DND-41 (cell line): Measurements from ENCODE around the gene FGD6.

ENCODE experiments used
- ATAC-seq: fragments of 200-7000 bp; cut with Tn5 transposase; 3 replicates; pipeline ENCODE4 v1.9.1; 2021; ENCODE audit warnings: low read depth; ENCODE audit not compliant: insufficient read depth
- DNase-seq: peaks from one replicate; pipeline ENCODE4 v3.0.0-alpha.2; 2020
- H2AFZ ChIP-seq: 2 replicates; pipeline ENCODE4 v1.6.0; 2012; ENCODE audit warnings: low read depth, low read length
- H3K27ac ChIP-seq: 2 replicates; pipeline ENCODE4 v1.5.1; 2012; ENCODE audit warnings: low read length, inconsistent platforms
- H3K27me3 ChIP-seq: fragments of 200-600 bp; sonication (generic); 2 replicates; pipeline ENCODE4 v1.6.0; 2012; ENCODE audit warnings: low read length, mild to moderate bottlenecking, inconsistent platforms; ENCODE audit not compliant: insufficient read depth, poor library complexity
- H3K36me3 ChIP-seq: 2 replicates; pipeline ENCODE4 v1.5.1; 2012; ENCODE audit warnings: low read length, inconsistent platforms; ENCODE audit not compliant: insufficient read depth
- H3K4me1 ChIP-seq: 2 replicates; pipeline ENCODE4 v1.5.1; 2012; ENCODE audit warnings: mild to moderate bottlenecking, low read length; ENCODE audit not compliant: insufficient read depth
- H3K4me2 ChIP-seq: 2 replicates; pipeline ENCODE4 v1.6.0; 2012; ENCODE audit warnings: mild to moderate bottlenecking, moderate library complexity, low read length, inconsistent platforms; ENCODE audit not compliant: insufficient read depth
- H3K4me3 ChIP-seq, 2 experiments: fragments of 200-600 bp in 1 of 2; shearing (Covaris generic) in 1 of 2; 2 replicates each; pipeline ENCODE4 v1.5.1; 2012 to 2016; ENCODE audit warnings: inconsistent platforms in 2 of 2, low read length in 2 of 2, mild to moderate bottlenecking in 2 of 2, low read depth in 1 of 2, moderate library complexity in 1 of 2
- H3K79me2 ChIP-seq: 2 replicates; pipeline ENCODE4 v1.6.0; 2012; ENCODE audit warnings: low read length, inconsistent platforms; ENCODE audit not compliant: insufficient read depth
- H3K9ac ChIP-seq: 2 replicates; pipeline ENCODE4 v1.6.0; 2012; ENCODE audit warnings: low read depth, mild to moderate bottlenecking, inconsistent platforms, low read length, moderate library complexity
- H3K9me3 ChIP-seq: 2 replicates; pipeline ENCODE4 v1.5.1; 2012; ENCODE audit warnings: low read length, moderate library complexity, mild to moderate bottlenecking, inconsistent platforms; ENCODE audit not compliant: insufficient read depth, severe bottlenecking
- H4K20me1 ChIP-seq: 2 replicates; pipeline ENCODE4 v1.6.0; 2012; ENCODE audit warnings: low read length; ENCODE audit not compliant: insufficient read depth
- CTCF ChIP-seq: IDR thresholded peaks from 2 replicates; pipeline ENCODE4 v1.5.1; 2012; ENCODE audit warnings: borderline replicate concordance, low read length, moderate library complexity, mild to moderate bottlenecking; ENCODE audit not compliant: poor library complexity, severe bottlenecking; ENCODE audit errors: extremely low read depth
- EZH2 ChIP-seq: IDR thresholded peaks from 3 replicates; pipeline ENCODE4 v1.6.1; 2012; ENCODE audit warnings: borderline replicate concordance, low read depth, mild to moderate bottlenecking, moderate library complexity, low read length, inconsistent platforms; ENCODE audit not compliant: severe bottlenecking

Gene FGD6

GRCh38 chr12:95231190-95231589 lies 13.9 kb upstream of the FGD6 start:
- no peak for TF ChIP-seq EZH2
- no peak for TF ChIP-seq CTCF
- Histone ChIP-seq H2AFZ (no peak overlapping the region), H3K4me3 (no peak overlapping the region), H3K27ac (no peak overlapping the region), H3K4me2 (no peak overlapping the region), H3K27me3 (no peaks in the 10 kb centered on the region), H3K9me3 (peaks cover 7% of the 10 kb centered on the region), H4K20me1 (peaks cover 23% of the 10 kb centered on the region; the same call in 1 of the 2 replicates), H3K4me1 (0 out of 2 replicates have a peak, but pooled peaks cover 2% of the 10 kb centered on the region), H3K36me3 (peaks cover 30% of the 10 kb centered on the region), H3K79me2 (peaks cover 83% of the 10 kb centered on the region), H3K9ac (no peak overlapping the region)
- ATAC-seq (no peak), DNase-seq (no peak)

GRCh38 chr12:95230313-95230712 lies 13.0 kb upstream of the FGD6 start:
- no peak overlapping the region for H3K9ac ChIP-seq
- no peaks in the 10 kb centered on the region for H3K27me3 ChIP-seq
- DNase-seq (no peak), ATAC-seq (no peak)
- H2AFZ ChIP-seq = no peak overlapping the region
- H3K79me2 ChIP-seq = peaks cover 91% of the 10 kb centered on the region
- TF ChIP-seq CTCF (no peak), EZH2 (no peak)
- peaks cover 32% of the 10 kb centered on the region for H3K36me3 ChIP-seq
- H3K4me2 ChIP-seq = no peak overlapping the region
- H3K4me1 ChIP-seq = 0 out of 2 replicates have a peak, but pooled peaks cover 2% of the 10 kb centered on the region
- H4K20me1 ChIP-seq = peaks cover 31% of the 10 kb centered on the region; the same call in 1 of the 2 replicates
- H3K9me3 ChIP-seq = peaks cover 7% of the 10 kb centered on the region
- H3K27ac ChIP-seq = no peak overlapping the region
- H3K4me3 ChIP-seq = no peak overlapping the region

GRCh38 chr12:95229636-95230035 lies 12.4 kb upstream of the FGD6 start:
- H3K4me1 ChIP-seq = 0 out of 2 replicates have a peak, but pooled peaks cover 2% of the 10 kb centered on the region
- ATAC-seq = no peak
- H3K36me3 ChIP-seq = peaks cover 39% of the 10 kb centered on the region

More at GRCh38 chr12:95229636-95230035, 12.4 kb upstream of the FGD6 start:
- DNase-seq = no peak
- no peak for TF ChIP-seq CTCF
- TF ChIP-seq EZH2 = no peak
- no peak overlapping the region for H3K9ac ChIP-seq
- no peak overlapping the region for H2AFZ ChIP-seq
- H3K79me2 ChIP-seq = peaks cover 98% of the 10 kb centered on the region
- no peaks in the 10 kb centered on the region for H3K27me3 ChIP-seq
- H3K4me3 ChIP-seq = no peak overlapping the region
- H3K27ac ChIP-seq = no peak overlapping the region
- H4K20me1 ChIP-seq = peaks cover 37% of the 10 kb centered on the region; the same call in 1 of the 2 replicates
- H3K4me2 ChIP-seq = no peak overlapping the region
- peaks cover 7% of the 10 kb centered on the region for H3K9me3 ChIP-seq
